Stimulated activated naive CD4-positive, alpha-beta T cell treated with Interleukin-2 at 50 U/mL for 16 hours (primary cell): ENCODE data around the gene TDRD5.
"Not testable (repeated sequence)": the region's sequence is repeated elsewhere in the genome, so short reads cannot be mapped to it uniquely, and the experiment has no call there.

Experiments
- DNase-seq: peaks from one replicate; lab custom pipeline; 2025; lab: John Stamatoyannopoulos, UW

TDRD5 gene

GRCh38 chr1:179599623-179600249 is 8.1 kb downstream of the TDRD5 start:
- no peak for DNase-seq

- no peak for DNase-seq
Observed at GRCh38 chr1:179601093-179601492, 9.5 kb downstream of the TDRD5 start.

GRCh38 chr1:179612361-179612760 is 20.7 kb downstream of the TDRD5 start:
- no peak for DNase-seq

GRCh38 chr1:179630719-179631118 is 39.1 kb downstream of the TDRD5 start:
- no peak for DNase-seq

DNA sequence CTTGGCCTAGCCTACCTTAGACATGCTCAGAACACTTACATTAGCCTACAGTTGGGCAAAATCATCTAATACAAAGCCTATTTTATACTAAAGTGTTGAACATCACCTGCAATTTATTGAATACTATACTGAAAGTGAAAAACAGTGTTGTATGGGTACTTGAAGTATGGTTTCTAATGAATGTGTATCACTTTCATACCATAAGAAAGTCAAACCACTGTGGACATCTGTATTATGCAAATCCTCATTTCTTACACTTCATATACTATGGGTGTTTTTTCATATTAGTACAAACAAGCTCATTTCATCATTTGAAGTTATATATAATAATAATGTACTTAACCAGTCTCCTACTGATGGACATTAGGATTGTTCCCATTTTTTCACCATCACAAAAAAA is 41.2 kb downstream of the TDRD5 start:
- no peak for DNase-seq

DNA sequence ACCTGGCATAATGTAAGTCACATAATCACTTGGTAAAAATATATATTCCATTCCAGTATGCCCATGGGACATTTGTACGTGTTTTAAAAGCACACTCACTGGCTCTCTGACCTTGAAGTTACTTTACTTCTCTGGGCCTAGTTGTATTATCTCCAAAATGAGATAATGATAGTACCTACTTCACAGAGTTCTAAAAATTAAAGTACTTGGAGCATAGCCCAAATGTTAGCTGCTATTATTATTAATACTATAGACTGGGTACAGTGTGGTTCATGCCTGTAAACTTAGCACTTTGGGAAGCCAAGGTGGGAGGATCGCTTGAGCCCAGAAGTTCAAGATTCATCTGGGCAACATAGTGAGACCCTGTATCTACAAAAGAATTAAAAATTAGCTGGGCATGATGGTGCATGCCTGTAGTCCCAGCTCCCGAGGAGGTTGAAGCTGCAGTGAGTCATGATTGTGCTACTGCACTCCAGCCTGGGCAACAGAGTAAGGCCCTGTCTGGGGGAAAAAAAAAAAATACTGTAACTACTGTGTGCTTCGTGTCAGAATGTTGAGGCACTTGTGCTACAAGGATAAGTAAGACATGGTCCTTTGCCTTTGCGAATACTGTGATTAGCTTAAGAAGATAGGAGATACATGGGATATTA is 45.7 kb downstream of the TDRD5 start:
- no peak for DNase-seq

DNA sequence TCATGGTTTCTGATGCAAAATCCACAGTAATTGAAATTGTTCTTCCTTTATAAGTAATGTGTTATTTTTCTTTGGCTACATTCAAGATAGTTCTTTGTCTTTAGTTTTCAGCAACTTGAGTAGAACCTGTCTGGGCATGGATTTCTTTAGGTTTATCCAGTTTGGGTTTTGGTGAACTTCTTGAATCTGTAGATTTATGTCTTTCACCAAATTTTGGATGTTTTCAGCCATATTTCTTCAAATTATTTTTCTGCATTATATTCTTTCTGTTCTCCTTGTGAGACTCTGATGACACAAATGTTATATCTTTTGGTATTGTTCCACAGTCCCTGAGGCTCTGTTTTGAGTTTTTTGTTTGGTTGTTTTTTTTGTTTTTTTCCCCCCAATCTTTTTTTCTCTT is 69.4 kb downstream of the TDRD5 start:
- DNase-seq: no peak

- no peak for DNase-seq
Observed at GRCh38 chr1:179663810-179664209, 72.2 kb downstream of the TDRD5 start.

GRCh38 chr1:179677882-179678281 is 86.2 kb downstream of the TDRD5 start:
- no peak for DNase-seq

DNA sequence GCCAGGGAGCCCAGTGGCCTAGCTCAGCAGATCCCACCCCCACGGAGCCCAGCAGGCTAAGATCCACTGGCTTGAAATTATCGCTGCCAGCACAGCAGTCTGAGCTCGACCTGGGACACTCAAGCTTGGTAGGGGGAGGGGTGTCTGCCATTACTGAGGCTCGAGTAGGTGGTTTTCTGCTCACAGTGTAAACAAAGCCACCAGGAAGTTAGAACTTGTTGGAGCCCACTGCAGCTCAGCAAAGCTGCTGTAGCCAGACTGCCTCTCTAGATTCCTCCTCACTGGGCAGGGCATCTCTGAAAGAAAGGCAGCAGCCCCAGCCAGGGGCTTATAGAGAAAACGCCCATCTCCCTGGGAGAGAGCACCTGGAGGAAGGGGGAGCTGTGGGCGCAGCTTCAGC is 102.9 kb downstream of the TDRD5 start:
- not testable (repeated sequence) for DNase-seq

GRCh38 chr1:179702946-179703539 is 111.4 kb downstream of the TDRD5 start:
- no peak for DNase-seq

- DNase-seq: peak; percentile 26
Observed at GRCh38 chr1:179706339-179706941, 114.8 kb downstream of the TDRD5 start.

DNA sequence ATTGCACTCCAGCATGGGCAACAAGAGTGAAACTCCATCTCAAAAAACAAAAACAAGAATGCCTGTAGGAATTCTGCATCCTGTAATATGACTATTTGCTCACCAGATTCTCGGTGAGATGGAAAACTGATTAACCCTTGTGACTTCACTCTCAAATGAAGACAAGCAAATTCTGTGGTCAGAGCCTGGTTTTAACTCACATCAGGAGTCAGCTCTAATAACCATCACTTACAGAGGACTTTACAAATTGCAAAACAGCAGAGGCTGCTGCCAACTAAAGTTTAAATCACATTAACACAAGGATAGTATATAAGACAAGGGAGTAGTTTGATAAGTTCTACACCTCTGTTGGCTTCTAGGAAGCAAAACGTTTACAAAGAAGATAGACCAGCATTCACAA is 115.8 kb downstream of the TDRD5 start:
- no peak for DNase-seq

DNA sequence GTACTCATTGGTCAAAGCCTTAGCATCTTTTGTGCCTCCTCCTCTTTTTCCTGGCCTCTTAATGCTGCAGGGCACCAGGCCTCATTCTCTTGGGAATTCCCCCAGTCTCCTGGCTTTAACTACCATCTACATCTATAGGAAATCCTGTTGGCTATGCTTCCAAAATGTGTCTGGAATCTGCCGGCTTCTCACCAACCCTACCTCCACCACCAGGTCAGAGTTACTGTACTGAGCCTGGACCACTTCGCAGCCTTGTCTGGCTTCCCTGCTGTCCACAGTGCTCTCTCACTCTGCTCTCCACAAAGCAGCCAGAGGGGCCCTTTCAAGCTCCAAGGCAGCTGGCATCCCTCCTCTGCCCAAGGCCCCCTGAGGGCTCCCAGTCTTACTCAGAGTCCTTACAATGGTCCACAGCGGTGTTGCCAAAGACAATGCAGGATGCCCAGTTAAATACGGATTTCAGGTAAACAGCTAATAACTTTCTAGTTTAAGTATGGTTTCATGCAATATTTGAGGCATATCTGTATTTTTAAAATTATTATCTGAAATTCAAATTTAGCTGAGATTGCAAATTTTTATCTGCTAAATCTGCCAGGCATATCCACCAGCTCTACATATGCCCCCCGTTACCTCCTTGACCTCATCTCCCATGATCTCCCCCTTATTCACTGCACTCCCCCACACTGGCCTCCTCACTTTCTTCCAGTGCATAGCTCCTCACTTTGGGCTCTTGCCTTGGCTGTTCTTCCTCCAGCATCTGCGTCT is 117.0 kb downstream of the TDRD5 start:
- DNase-seq: no peak

DNA sequence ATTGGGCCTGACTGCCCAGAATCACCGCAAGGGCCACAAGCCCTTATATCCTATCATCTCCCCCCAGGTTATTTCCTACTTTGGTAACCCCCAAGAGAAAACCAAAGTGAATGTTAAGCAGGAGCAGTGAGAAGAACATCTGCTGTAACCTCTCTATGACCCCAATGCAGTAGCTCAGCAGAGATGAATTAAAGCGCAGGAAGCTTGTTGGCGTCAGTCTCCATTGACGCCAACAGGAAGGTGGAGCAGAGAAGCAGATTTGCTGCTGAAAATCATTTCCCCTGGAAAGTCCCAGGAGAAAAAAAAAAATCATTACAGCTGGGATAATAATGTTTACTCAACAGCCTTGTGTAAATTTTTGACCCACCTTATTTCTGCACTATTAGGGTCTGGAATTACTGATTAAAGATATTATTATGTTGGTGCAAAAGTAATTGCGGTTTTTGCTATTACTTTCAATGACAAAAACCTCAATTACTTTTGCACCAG is 118.3 kb downstream of the TDRD5 start:
- DNase-seq: no peak

- DNase-seq: no peak
Observed at GRCh38 chr1:179714159-179714558, 122.5 kb downstream of the TDRD5 start.

DNA sequence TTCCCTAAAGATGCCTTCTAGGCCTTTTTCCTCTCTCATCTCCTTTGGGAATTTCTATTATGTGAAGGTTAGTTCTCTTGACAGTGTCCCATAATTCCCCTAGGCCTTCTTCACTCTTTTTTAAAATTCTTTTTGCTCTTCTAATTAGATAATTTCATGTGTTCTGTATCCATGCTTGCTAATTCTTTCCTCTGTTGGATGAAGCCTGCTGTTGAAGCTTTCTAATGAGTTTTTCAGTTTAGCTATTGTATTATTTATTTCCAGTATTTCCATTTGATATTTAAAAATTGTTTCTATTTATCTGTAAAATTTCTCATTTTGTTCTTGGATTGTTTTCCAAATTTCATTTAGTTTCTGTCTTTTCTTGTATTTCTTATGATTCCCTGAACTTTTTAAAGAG is 123.0 kb downstream of the TDRD5 start:
- DNase-seq: no peak

- no peak for DNase-seq
Observed at GRCh38 chr1:179719272-179719671, 127.6 kb downstream of the TDRD5 start.

- DNase-seq: no peak
Observed at GRCh38 chr1:179728271-179728670, 136.6 kb downstream of the TDRD5 start.

GRCh38 chr1:179729881-179730280 is 138.2 kb downstream of the TDRD5 start:
- no peak for DNase-seq

DNA sequence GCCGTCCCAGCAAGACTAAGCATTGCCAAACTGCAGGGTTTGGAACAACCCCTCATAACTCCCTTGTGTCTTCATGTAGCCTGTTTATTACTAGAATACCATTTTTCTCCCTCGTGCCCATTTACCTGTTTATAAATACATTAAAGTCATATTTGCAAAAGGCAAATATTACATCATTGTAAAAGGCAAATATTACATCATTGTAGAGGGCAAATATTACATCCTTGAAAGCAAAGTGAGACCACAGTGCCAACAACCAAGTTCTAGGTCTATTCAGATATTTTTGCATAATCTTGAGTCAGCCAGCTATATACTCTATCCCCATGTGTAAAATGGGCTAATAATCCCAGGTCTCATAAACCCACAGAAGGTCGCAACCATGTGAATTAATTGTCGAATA is 140.0 kb downstream of the TDRD5 start:
- DNase-seq: no peak
